ENCODE measurements around the gene SIN3B.
"Not testable (repeated sequence)": the region's sequence is repeated elsewhere in the genome, so short reads cannot be mapped to it uniquely, and the experiment has no call there.

The SIN3B gene

DNA sequence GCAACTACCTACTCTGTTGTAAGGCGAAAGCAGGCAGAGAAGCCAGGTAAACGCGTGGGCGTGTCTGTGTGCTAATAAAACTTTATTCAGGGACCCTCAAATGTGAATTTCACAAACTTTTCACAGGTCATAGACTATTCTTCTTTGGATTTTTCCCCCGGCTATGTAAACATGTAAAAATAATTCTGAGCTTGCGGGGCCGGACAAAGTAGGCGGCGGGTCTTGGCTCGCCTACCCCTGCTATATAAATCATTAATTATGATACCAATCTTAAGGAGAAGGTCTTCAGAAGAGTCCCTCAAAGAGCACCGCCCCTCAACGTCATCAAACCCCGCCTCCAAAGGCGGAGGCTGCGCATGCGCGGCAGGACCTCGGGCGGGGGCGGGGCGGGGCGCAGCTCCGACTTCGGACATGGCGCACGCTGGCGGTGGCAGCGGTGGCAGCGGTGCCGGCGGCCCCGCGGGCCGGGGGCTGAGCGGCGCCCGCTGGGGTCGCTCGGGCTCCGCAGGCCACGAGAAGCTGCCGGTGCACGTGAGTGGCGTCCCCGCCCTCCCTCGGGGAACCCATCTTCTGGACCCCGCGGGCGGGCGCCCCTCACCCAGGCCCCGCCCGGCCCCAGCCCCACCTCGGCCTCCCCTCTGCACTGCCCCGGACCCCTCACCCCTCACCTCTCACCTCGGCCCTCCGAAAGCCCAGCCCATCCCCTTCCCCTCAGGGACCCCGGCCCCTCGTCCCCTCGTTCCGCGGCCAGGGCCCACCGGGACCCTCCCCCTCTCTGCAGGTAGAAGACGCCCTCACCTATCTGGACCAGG lies at the start of gene SIN3B:
SIN3B (plus strand) TSS at position 389 of the 812 bp plus-strand sequence; CDS start at position 412, 23 bp downstream.
- peak; percentile 63 for DNase-seq

- no peak for DNase-seq
Observed at GRCh38 chr19:16779539-16780163, 49.5 kb upstream of the SIN3B start.

GRCh38 chr19:16782719-16783118 lies 46.5 kb upstream of the SIN3B start:
- no peak for DNase-seq

GRCh38 chr19:16788479-16788878 lies 40.7 kb upstream of the SIN3B start:
- no peak for DNase-seq

DNA sequence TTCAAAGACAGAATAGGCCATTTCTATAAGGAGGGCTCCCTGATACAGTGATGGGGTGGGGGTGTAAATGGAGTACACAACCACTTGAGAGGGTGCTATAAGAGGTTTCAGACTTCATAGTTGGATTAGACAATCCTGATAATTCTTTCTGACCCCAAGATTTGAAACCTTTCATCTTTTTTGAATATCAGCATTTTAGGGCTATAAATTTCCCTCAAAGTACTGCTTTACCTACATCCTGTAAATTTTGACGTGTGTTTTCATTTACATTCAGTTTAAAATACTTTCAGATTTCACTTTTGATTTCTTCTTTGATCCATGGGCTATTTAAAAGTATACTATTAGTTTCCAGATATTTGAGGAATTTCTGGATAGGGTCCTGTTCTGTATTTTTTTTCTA lies 40.0 kb upstream of the SIN3B start:
- DNase-seq, result no peak

- no peak for DNase-seq
Observed at GRCh38 chr19:16790051-16790450, 39.1 kb upstream of the SIN3B start.

- no peak for DNase-seq
Observed at GRCh38 chr19:16791942-16792341, 37.3 kb upstream of the SIN3B start.

- DNase-seq, result no peak
Observed at GRCh38 chr19:16794456-16795441, 34.4 kb upstream of the SIN3B start.

GRCh38 chr19:16795731-16796130 lies 33.5 kb upstream of the SIN3B start:
- DNase-seq, result no peak

GRCh38 chr19:16797876-16798275 lies 31.3 kb upstream of the SIN3B start:
- DNase-seq, result no peak

GRCh38 chr19:16798326-16798725 lies 30.9 kb upstream of the SIN3B start:
- not testable (repeated sequence) for DNase-seq

GRCh38 chr19:16799740-16800139 lies 29.5 kb upstream of the SIN3B start:
- no peak for DNase-seq

DNA sequence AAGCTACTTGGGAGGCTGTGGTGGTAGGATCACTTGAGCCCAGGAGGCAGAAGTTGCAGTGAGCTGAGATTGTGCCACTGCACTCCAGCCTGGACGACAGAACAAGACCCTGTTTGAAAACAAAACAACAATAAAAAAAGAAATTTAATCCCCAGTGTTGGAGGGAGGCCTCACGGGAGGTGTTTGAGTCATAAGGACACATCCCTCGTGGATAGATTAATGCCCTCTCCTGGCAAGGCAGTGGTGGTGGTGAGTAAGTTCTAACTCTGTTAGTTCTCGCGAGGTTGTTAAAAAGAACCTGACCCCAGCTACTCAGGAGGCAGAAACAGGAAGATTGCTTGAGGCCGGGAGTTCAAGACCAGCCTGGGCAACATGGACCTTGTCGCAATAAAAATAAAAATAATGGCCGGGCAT lies 27.6 kb upstream of the SIN3B start:
- no peak for DNase-seq

DNA sequence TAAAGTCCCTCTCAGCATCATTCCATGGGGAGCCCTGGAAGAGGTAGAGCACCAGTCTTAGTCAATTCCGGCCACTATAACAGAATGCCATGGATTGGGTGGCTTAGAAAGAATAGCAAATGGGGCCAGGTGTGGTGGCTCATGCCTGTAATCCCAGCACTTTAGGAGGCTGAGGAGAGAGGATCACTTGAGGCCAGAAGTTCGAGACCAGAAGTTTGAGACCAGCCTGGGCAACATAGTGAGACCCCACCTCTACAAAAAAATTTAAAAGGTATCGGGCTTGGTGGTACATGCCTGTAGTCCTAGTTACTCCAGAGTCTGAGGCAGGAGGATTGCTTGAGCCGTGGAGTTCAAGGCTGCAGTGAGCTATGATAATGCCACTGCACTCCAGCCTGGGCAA lies 25.0 kb upstream of the SIN3B start:
- DNase-seq, result no peak

DNA sequence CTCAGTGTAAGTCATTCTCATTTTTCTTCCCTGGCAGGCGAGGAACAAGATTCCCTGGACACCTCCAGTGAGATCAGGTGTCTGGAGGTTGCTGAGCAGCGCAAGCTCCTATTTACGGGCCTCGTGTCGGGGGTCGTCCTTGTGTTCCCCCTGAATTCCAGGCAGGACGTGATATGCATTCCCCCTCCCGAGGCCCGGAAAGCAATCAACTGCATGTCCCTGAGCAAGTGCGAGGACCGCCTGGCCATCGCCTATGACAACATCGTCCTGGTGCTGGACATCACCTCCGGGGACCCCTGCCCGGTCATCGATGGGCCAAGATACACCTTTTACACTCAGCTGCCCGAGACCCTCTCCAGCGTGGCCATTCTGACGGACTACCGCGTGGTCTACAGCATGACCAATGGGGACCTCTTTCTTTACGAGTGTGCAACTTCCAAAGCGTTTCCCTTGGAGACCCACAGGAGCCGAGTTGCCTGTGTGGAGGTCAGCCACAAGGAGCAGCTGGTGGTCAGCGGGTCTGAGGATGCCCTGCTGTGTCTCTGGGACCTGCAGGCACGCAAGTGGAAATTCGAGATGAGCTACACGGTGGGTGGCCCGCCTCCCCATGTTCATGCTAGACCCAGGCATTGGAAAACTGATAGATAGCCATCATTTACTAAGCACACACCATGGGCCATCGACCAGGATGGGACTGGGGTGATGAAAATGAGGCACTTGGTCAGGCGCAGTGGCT lies 21.5 kb upstream of the SIN3B start:
- DNase-seq, result no peak

GRCh38 chr19:16814526-16815100 lies 14.6 kb upstream of the SIN3B start:
- DNase-seq, result no peak

GRCh38 chr19:16820056-16820455 lies 9.1 kb upstream of the SIN3B start:
- no peak for DNase-seq

- no peak for DNase-seq
Observed at GRCh38 chr19:16821081-16821480, 8.1 kb upstream of the SIN3B start.

DNA sequence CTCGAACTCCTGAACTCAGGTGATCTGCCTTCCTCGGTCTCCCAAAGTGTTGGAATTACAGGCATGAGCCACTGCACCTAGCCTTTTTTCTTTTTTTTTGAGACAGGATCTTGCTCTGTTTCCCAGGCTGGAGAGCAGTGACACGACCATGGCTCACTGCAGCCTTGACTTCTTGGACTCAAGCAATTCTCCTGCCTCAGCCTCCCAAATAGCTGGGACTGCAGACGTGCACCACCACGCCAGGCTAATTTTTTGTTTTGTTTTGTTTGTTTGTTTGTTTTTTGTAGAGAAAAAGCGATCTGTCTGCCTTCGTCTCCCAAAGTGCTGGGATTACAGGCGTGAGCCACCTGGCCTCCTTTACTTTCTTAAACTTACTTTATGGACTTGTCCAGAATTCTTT lies 6.5 kb upstream of the SIN3B start:
- no peak for DNase-seq

DNA sequence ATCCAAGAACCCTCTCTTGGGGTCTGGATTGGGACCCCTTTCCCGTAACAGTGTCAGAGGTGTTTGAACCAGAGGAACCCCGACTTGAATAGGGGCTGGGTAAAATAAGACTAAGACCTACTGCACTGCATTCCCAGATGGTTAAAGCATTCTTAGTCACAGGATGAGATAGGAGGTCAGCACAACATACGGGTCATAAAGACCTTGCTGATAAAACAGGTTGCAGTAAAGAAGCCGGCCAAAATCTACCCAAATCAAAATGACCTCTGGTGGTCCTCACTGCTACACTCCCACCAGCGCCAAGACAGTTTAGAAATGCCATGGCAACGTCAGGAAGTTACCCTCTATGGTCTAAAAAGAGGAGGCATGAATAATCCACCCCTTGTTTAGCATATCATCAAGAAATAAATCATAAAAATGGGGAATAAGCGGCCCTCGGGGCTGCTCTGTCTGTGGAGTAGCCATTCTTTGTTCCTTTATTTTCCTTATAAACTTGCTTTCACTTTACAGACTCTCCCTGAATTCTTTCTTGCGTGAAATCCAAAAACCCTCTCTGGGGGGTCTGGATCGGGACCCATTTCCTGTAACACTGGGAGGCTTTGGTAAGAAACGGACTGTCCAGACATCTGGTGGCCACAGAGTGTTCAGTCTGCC lies 4.4 kb upstream of the SIN3B start:
- DNase-seq, result no peak

- DNase-seq, result peak; percentile 3
Observed at GRCh38 chr19:16825312-16826052, 3.7 kb upstream of the SIN3B start.
